K562 (cell line): ENCODE measurements around the gene LY6G5B. TPM values are rescaled to one million over a fixed set of nuclear protein-coding genes. Genes with fewer than 3 reads are reported as not detected.
A peak's percentile ranks its signal among the peaks of the same experiment; 100 is the strongest.

ENCODE experiments used
- ASH1L ChIP-seq: fragments of 450-650 bp; IDR thresholded peaks from 2 replicates; pipeline ENCODE4 v1.6.1; 2018; ENCODE audit warnings: borderline replicate concordance, mild to moderate bottlenecking, low read depth; ENCODE audit not compliant: partially characterized antibody
- CTCF ChIP-seq, 3 experiments: IDR thresholded peaks in 2 of 3; conservative IDR thresholded peaks in 1 of 3; 2 replicates each; pipeline ENCODE4 v1.5.1; 2011 to 2012; ENCODE audit warnings: low read length in 3 of 3, mild to moderate bottlenecking in 3 of 3, control low read depth in 2 of 3, improper control_type of control experiment in 1 of 3, inconsistent platforms in 1 of 3, low read depth in 1 of 3, mixed read lengths in 1 of 3, moderate library complexity in 1 of 3; ENCODE audit not compliant: insufficient read depth in 2 of 3
- DIDO1 ChIP-seq: fragments of 450-650 bp; IDR thresholded peaks from 2 replicates; pipeline ENCODE4 v1.6.1; 2016; ENCODE audit warnings: low read depth, missing biosample characterization, missing genetic modification characterization
- HNRNPH1 ChIP-seq: fragments of 200-400 bp; formaldehyde crosslinking; optimal IDR thresholded peaks from 2 replicates; pipeline ENCODE3; 2017; ENCODE audit warnings: low read depth, mild to moderate bottlenecking, low read length, moderate library complexity
- HNRNPK ChIP-seq: fragments of 200-400 bp; formaldehyde crosslinking; IDR thresholded peaks from one replicate; pipeline ENCODE4 v1.6.1; 2018; ENCODE audit warnings: mild to moderate bottlenecking, low read depth, low read length; ENCODE audit not compliant: poor library complexity, severe bottlenecking
- IFI16 ChIP-seq: fragments of 250-450 bp; sonication (Bioruptor Pico); IDR thresholded peaks from 2 replicates; pipeline ENCODE4 v2.1.2; 2022; ENCODE audit warnings: mild to moderate bottlenecking, inconsistent platforms
- ILK ChIP-seq: fragments of 450-650 bp; IDR thresholded peaks from 2 replicates; pipeline ENCODE4 v1.6.1; 2016; ENCODE audit warnings: missing genetic modification characterization, low read depth, mild to moderate bottlenecking, missing compliant biosample characterization, moderate library complexity, borderline replicate concordance
- KLF13 ChIP-seq: fragments of 450-650 bp; IDR thresholded peaks from 2 replicates; pipeline ENCODE4 v1.6.1; 2016; ENCODE audit warnings: missing genetic modification characterization, low read depth, mild to moderate bottlenecking, missing compliant biosample characterization, moderate library complexity, borderline replicate concordance
- MAFF ChIP-seq: IDR thresholded peaks from 2 replicates; pipeline ENCODE4 v1.6.1; 2012; ENCODE audit warnings: low read length, improper control_type of control experiment
- MCM5 ChIP-seq: fragments of 450-650 bp; IDR thresholded peaks from 2 replicates; pipeline ENCODE4 v1.6.1; 2016; ENCODE audit warnings: low read depth
- MCM7 ChIP-seq, 2 experiments: fragments of 450-650 bp; IDR thresholded peaks; 2 replicates each; pipeline ENCODE4 v1.6.1; 2016 to 2018
- MEF2A ChIP-seq: IDR thresholded peaks from 2 replicates; pipeline ENCODE4 v1.6.1; 2011; ENCODE audit warnings: low read depth, mild to moderate bottlenecking, low read length, moderate library complexity; ENCODE audit not compliant: control insufficient read depth
- NELFE ChIP-seq: IDR thresholded peaks from 2 replicates; pipeline ENCODE4 v1.6.1; 2011; ENCODE audit warnings: mild to moderate bottlenecking; ENCODE audit not compliant: insufficient read depth, insufficient read length
- RBFOX2 ChIP-seq: fragments of 200-400 bp; formaldehyde crosslinking; IDR thresholded peaks from 2 replicates; pipeline ENCODE4 v1.6.1; 2017; ENCODE audit warnings: low read depth, mild to moderate bottlenecking, low read length, moderate library complexity
- SREBF1 ChIP-seq: fragments of 150-350 bp; IDR thresholded peaks from 2 replicates; pipeline ENCODE4 v1.6.1; 2014; ENCODE audit warnings: antibody characterized with exemption, low read depth, low read length, borderline replicate concordance
- STAT5A ChIP-seq: IDR thresholded peaks from 2 replicates; pipeline ENCODE4 v1.6.1; 2012; ENCODE audit warnings: low read length, inconsistent platforms, borderline replicate concordance
- TFAP4 ChIP-seq: sonication (generic); formaldehyde crosslinking; IDR thresholded peaks from 2 replicates; pipeline ENCODE4 v1.8.0; 2022; ENCODE audit warnings: missing genetic modification reagents, mild to moderate bottlenecking, moderate library complexity, borderline replicate concordance
- ZBED1 ChIP-seq: IDR thresholded peaks from 2 replicates; pipeline ENCODE4 v1.6.1; 2014
- ZC3H4 ChIP-seq: sonication (generic); formaldehyde crosslinking; IDR thresholded peaks from 2 replicates; pipeline ENCODE4 v1.9.0; 2021; ENCODE audit warnings: missing genetic modification reagents, borderline replicate concordance
- ZFP30 ChIP-seq: fragments of 250-450 bp; sonication (Bioruptor Pico); IDR thresholded peaks from 2 replicates; pipeline ENCODE4 v1.8.0; 2022; ENCODE audit warnings: moderate library complexity, mild to moderate bottlenecking, inconsistent platforms, borderline replicate concordance
- ZNF212 ChIP-seq: fragments of 450-650 bp; formaldehyde crosslinking; IDR thresholded peaks from 2 replicates; pipeline ENCODE4 v1.4.0; 2020; ENCODE audit warnings: mild to moderate bottlenecking
- ZNF3 ChIP-seq: fragments of 250-450 bp; sonication (Bioruptor Pico); IDR thresholded peaks from 2 replicates; pipeline ENCODE4 v1.5.0; 2021; ENCODE audit warnings: mild to moderate bottlenecking, moderate library complexity
- ZNF444 ChIP-seq: fragments of 250-450 bp; sonication (Bioruptor Pico); IDR thresholded peaks from 2 replicates; pipeline ENCODE4 v1.4.0; 2020; ENCODE audit warnings: mild to moderate bottlenecking, moderate library complexity
- polyA plus RNA-seq, 8 experiments: library from polyadenylated mRNA; depleted of rRNA in 4 of 8; stranded (reverse) in 5 of 8; unstranded in 3 of 8; fragments of >200 nt; fragmentation: Nextera tagmentation in 2 of 8; fragmentation: Illumina TruSeq in 1 of 8; extraction: Ambion mirVana in 2 of 8; extraction: Trizol in 1 of 8; gene quantifications; 2 replicates each; pipeline versions ENCODE4 v1.2.1 to v1.2.3, GENCODE V29; 2011 to 2014; ENCODE audit warnings: inconsistent platforms in 1 of 8, missing spikeins in 1 of 8
- total RNA-seq, 7 experiments: library from RNA; depleted of rRNA in 6 of 7; stranded (reverse); fragments of >200 nt in 6 of 7; fragmentation: Illumina TruSeq in 2 of 7; extraction: Trizol in 2 of 7; gene quantifications; 2 replicates each; pipeline versions ENCODE4 v1.2.1 to v1.2.3, GENCODE V29; 2011 to 2021; ENCODE audit warnings: low replicate concordance in 1 of 7
- TF ChIP-seq, protein P1 (sequence below): fragments of 200-800 bp; sonication (Bioruptor generic); IDR thresholded peaks from 2 replicates; pipeline ENCODE4 v1.6.1; 2017; ENCODE audit warnings: missing genetic modification characterization, missing compliant biosample characterization

Gene LY6G5B
- total and polyA plus RNA-seq, 9 of the 15 experiments (the other 6 are each of a cell fraction or from before 2014, with no cell fraction given) = 6.0 to 27.0 (median 7.5) TPM

DNA sequence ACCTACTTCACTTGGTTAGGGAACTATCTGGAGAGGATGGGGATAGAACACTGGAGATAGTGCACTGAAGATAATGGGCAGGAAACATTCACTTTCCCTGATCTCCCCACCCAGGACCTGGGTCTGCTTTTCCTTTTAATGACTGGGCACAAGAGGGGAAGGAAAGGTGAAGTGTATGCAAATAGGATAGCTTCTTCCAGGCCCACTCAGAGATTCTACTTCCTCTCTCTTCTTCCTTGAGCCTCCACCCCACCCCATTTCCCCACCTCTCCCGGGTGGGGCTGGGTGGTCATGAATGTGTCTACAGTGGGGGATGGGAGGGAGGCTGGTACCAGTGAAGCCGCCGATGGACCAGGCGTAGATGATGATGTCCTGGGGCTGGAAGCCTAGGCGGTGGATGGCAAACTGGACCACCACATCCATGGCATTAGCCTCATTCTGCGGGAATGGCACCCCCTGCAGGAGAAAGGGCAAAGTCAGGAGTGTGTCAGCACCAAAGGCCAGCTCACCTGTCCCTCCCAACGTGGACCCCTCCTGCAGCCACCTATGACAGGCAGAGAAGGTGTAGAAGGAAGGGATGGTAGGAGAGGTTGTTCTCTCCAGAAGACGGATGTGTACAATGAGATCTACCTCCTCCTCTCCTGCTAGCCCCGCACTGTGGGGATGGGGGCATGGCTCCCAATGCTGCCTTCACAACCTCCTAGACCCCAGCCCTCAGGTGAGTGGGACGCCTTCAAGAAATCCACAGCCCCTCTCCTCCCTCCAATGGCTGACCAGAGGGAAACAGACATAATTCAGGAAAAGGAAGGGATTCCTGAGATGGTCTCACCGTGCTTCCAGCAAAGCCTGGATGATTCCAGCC, 19.7 kb downstream of the LY6G5B start (continued):
- TF ChIP-seq, protein P1, sequence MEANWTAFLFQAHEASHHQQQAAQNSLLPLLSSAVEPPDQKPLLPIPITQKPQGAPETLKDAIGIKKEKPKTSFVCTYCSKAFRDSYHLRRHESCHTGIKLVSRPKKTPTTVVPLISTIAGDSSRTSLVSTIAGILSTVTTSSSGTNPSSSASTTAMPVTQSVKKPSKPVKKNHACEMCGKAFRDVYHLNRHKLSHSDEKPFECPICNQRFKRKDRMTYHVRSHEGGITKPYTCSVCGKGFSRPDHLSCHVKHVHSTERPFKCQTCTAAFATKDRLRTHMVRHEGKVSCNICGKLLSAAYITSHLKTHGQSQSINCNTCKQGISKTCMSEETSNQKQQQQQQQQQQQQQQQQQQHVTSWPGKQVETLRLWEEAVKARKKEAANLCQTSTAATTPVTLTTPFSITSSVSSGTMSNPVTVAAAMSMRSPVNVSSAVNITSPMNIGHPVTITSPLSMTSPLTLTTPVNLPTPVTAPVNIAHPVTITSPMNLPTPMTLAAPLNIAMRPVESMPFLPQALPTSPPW = no peak
- no peak for TF ChIP-seq ILK
- TF ChIP-seq STAT5A = no peak
- no peak for TF ChIP-seq ZFP30 (CRISPR knock-in tag)
- no peak; the same call in 1 of the 2 replicates for TF ChIP-seq TFAP4 (CRISPR knock-in tag)
- no peak for TF ChIP-seq ZNF212 (CRISPR knock-in tag)
- no peak for TF ChIP-seq HNRNPH1
- peak; percentile 63 to 96 (median 68) for TF ChIP-seq CTCF (IDR thresholded peaks at IDR 0.05 in 2 of 3, conservative IDR thresholded peaks at IDR 0.05 in 1 of 3; ENCODE audit: insufficient read depth in 2 of 3, low read depth in 1 of 3, low read length in 3 of 3)
- no peak for TF ChIP-seq IFI16 (CRISPR knock-in tag)
- peak; percentile 13; the same call in 1 of the 2 replicates for TF ChIP-seq KLF13 (tag)
- TF ChIP-seq ASH1L = no peak
- no peak for TF ChIP-seq MCM5
- no peak for TF ChIP-seq HNRNPK
- TF ChIP-seq ZBED1 = no peak
- TF ChIP-seq MAFF = no peak
- no peak for TF ChIP-seq MCM7 (IDR thresholded peaks at IDR 0.05)
- no peak for TF ChIP-seq NELFE
- TF ChIP-seq ZNF3 (CRISPR knock-in tag) = no peak
- peak; percentile 41; the same call in 1 of the 2 replicates for TF ChIP-seq RBFOX2
- no peak for TF ChIP-seq ZNF444 (CRISPR knock-in tag)
- no peak for TF ChIP-seq DIDO1
- no peak for TF ChIP-seq MEF2A
- TF ChIP-seq SREBF1 = no peak
- TF ChIP-seq ZC3H4 (CRISPR knock-in tag) = no peak
